Activated CD4-positive, alpha-beta T cell treated with anti-CD3 and anti-CD28 coated beads for 1 hour (primary cell): ENCODE data around the gene GALNT15.

Source experiments
- DNase-seq: peaks from one replicate; pipeline ENCODE4 v3.0.0-alpha.2; 2020

The GALNT15 gene, protein sequence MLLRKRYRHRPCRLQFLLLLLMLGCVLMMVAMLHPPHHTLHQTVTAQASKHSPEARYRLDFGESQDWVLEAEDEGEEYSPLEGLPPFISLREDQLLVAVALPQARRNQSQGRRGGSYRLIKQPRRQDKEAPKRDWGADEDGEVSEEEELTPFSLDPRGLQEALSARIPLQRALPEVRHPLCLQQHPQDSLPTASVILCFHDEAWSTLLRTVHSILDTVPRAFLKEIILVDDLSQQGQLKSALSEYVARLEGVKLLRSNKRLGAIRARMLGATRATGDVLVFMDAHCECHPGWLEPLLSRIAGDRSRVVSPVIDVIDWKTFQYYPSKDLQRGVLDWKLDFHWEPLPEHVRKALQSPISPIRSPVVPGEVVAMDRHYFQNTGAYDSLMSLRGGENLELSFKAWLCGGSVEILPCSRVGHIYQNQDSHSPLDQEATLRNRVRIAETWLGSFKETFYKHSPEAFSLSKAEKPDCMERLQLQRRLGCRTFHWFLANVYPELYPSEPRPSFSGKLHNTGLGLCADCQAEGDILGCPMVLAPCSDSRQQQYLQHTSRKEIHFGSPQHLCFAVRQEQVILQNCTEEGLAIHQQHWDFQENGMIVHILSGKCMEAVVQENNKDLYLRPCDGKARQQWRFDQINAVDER

DNA sequence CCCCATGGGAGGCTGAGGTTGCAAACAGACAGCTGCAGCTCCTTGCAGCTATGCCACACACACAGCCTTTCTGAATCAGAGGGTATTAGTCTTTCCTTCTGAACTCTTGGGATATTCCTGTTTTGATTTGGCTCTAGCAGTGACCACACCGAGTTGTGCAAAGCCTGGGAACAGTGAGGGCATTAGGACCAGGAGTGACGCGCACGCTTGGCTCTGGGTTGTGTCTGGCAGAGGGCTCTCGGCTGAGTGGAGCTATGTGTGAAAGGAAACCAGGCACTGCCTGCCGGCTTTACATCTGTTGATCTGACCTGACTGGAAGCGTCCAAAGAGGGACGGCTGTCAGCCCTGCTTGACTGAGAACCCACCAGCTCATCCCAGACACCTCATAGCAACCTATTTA lies at the start of gene GALNT15:
Gene GALNT15 (plus strand): TSS at position 292 of the 400 bp plus-strand sequence. CDS start 472 bp downstream, outside the sequence.
- no peak for DNase-seq

DNA sequence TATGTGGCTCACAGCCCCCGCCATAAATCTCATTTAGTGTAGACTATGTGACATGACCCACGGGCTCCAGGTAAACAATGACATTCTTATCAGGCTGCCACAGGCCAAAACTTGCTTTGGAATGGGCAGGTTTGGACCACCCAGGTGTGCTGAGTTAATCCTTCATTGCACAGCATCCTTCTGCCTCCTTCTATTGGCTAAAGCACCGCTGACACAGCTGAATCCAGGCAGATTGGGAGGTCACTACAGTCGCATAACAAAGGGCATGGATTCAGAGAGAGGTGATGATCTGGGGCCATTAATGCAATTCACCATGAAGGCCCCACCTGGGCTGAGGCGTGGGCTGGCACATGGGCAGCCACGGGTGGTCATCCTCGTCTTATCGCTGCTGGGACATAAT lies 47.8 kb upstream of the GALNT15 start:
- no peak for DNase-seq

DNA sequence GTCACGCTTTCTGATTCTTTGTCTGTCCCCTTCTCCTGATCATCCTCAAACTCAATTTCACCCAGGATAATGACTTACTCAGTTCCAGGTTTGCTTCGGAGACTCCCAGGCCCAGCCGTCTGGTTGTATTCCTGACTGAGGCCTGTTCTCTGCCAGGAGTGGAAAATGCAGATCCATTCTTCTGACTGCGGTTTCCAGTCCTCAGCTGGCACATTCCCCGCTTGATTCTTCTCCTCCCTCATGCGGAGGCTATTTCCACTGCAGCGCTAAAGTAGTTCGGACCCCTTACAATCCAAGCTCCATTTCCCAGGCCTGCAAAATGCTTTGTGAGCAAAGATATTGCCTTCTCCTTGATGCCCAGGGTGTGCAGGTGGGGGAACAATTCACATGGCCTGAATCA lies 47.2 kb upstream of the GALNT15 start:
- no peak for DNase-seq

DNA sequence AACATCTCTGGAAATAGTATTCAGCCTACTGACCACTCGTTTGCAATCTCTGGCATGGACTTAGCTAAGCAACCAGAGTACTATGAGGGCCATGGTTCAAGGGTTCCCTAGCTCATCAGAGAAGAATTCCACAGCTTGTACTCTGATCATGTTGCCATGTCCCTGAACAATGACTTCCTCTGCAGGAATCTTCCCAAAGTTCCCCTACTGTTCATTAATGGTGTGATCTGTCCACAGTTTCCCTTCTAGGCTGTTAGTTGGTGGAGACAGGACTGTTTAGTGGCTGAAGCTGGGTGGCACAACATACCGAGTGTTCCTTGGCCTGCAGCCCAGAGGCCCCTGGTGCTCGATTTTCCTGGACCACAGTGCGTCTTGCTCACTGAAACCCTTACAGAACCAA lies 44.4 kb upstream of the GALNT15 start:
- DNase-seq: no peak

DNA sequence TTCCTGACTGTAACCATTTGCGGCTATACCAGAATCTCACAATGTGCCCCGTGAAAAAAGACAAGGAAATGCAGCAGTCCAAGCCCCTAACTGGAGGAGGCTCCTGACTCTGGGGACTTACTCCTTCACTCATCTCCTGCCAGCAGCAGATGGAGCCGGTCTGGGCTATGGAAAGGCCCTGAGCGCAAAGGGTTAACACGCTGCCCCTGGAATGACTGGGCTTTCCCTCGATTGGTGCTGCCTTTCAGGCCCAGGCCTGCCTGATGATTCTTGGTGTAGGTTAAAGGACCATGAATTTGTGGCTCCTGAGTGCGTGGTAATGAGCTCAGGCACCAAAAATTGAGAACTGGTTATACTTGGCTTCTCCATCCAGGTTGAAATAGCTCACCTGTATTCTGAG lies 42.3 kb upstream of the GALNT15 start:
- DNase-seq: no peak

DNA sequence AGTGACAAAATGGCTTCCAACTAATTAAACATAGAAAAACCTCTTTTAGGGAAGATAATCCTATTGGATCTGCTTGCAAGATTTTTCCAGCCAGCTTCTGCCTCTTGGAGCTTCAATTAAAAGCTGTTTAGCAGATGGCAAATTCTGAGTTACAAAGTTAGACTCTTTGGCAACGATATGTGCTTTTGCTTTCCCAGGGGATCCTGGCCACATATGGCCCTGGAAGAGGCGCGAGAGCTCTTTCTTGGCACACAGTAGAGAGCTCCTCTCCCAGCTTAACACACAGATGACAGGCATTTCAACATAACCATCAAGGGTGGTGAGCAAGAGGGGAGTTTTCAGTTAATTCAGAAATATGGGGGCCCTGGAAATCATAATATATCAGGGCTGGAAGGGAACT lies 41.6 kb upstream of the GALNT15 start:
- no peak for DNase-seq

DNA sequence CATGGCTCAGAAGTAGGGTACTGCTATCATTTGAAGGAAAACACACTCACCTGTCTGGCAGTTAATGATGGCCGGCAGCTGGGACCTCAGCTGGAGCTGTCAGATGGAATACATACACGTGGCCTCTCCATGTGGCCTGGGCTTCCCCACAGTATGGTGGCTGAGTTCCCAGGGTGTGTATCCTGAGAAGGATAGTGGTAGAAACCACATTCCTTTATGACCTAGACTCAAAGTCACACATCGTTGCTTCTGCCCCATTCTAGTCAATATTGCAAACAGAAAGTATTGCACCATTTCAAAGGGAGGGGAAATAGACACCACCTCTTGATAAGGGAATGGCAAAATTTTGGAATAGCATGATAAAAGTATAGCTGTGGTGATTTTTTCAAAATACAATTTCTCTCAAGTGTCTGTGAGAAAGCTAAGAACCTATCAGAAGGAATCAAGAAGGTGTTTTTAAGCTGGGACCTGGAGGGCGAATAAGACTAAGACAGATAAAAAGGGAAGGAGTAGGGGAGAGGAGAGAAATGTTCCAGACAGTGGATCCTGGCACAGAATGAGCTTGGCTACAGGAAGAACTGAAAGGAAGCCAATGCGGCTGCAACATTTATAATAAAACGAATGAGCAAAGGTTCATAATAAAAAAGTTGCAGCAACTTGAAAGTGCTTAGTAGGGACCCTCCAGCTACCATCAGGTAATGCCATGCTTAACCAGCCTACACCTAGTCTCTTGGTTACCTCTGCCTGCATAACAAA lies 40.1 kb upstream of the GALNT15 start:
- DNase-seq: no peak

DNA sequence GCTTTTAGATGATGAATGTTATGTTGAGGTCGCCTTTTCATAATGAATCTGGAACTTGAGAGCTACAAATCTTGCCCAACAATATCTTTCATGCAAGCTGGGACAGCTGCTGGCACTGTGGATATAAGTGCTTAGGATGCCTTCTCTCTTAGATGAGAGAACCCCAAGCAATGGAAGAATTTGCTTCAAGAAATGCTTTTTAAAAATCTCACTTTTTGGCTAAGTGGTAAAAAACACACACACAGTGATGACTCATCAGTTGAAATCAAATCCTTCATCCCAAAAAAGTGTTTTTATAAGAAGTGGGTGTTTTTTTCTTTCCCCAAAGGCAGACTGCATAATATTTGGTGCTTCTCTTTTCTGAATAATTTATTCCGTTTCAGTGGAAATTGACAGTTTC lies 38.4 kb upstream of the GALNT15 start:
- DNase-seq: no peak

DNA sequence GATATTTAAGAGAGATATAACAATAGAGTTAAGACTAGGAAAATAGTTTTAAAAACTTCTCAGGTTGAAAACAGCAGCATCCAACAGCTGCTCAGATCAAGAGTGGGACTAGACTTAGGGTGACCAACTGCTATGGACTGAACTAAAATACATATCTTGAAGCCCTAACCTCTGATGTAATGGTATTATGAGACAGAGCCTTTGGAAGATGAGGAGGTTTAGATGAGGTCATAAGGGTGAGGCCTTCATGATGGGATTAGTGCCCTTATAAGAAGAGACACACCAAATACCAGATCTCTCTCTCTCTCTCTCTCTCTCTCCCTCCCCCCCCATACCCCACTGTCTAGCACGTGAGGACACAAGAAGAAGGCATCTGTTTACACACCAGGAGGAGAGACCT lies 37.4 kb upstream of the GALNT15 start:
- DNase-seq: no peak

DNA sequence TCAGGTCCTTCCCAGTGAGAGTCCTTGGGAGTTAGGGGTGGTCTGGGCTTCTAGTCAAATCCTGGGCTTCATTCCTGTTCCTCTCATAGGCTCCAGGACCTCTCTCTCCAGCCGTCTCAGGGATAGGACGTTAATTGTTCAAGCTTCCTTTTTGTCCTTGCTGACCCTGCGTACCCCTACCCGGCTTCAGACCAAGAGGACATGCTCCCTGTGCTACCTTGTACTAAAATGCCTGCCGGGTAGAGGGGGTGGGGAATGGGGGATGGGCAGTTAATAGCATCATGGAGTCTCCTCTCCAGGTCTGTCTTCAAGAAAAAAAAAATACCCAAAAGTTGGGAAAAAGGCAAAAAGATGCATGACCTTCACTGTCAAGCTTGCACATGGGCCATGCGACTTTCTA lies 36.5 kb upstream of the GALNT15 start:
- DNase-seq: no peak

DNA sequence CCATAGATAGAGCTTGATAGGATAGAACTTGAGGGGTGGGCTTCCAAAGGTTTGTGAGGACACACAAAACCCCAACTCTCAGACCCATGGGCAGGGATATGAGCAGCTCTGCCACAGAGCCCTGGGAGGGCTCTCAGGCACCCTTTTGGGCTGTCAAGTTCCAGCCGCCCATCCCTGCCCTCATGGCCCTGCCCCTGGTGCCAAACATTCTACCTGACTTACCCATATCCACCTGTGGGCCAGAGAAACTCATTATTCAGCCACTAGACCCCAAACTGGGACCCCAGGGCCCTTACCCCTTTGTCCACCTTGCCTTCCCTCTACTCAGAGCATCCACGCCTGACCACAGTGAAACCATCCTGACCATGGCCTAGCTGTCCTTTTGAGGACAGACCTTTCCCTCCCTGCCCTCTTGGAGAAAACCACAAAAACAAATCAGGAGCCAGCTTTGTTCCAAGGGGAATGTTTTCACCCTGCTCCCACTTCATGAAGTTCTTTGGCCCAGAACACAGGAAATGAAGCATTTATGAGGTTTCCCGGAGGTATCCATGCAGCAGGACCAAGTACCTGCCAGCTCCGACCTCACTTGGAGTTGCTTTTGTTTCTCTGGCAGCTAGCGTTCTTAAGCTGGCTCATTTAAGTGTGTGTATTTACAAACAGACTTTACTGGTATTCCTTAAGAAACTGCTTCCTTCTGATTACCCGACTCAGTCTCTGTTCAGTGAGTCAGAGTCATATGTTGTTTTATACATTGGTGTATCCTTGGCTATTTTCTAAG lies 34.2 kb upstream of the GALNT15 start:
- no peak for DNase-seq

DNA sequence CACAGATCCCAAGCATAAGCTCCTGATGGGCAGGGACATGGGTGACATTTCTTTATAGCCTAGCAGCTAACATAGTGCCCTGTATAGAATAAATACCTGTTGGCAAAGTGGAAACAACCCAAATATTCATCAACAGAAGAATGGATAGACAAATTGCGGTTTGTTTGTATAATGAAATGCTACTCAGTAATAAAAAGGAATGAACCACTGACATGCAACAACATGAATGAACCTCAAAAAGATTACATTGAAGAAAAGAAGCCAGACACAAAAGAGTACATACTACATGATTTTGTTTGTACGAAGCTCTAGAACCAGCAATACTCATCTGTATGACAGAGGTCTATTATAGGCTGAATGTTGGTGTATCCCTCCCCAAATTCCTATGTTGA lies 33.6 kb upstream of the GALNT15 start:
- DNase-seq: no peak

DNA sequence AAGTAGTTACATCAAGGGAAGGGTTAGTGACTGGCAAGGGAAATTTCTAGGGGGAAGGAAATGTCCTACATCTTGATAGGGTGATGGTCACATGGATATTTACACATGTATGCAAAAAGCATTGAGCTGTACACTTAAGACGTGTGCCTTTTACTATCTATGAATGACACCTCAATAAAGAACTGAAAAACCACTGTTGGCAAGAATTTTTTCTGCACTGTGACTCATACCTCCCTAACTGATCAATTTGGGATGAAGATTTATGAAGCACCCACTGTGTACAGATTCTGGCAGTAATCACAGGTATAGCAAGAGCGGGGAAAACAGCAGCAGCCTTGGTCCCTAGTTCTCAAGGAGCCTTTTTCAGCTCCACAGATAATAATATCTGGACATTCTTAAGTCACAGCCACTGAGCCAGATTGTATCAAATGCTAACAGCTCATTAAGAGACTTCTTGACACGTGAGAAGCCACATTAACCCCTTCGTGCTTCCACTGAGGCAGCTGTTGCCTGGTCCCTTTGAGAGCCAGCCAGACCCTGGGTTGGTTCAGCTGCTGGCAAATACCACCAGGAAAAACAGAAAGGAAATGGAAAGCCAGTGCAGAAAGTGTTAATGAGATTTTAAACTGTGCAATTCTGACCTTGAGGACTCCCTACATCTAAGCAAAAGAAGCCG lies 32.0 kb upstream of the GALNT15 start:
- DNase-seq: no peak

DNA sequence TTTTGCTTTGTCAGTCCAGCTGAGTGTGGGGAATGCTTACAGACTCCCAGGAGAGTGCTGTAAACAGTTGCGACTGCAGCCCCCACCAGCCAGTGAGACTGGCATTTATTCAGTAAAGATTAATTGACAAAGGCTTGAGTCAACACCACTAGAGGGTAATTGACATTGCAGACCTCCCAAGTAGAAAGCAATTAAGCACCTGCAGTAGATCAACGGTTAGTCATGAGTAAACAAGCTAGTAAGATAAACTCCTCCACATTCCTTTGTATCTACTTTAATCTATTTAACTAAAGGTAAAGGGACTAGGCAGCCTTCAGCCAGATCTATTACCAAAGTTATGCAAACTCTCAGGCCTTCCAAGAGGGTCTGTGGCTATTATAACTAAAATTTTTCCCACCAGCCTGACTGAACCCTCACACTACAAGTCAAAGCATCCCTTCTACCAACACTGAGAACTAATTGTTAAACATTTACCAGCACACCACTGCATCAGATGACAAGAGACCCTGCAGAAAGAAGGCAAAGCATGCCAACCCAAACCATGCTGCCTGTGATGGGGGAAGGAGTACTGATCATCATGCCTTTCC lies 30.5 kb upstream of the GALNT15 start:
- DNase-seq: no peak

DNA sequence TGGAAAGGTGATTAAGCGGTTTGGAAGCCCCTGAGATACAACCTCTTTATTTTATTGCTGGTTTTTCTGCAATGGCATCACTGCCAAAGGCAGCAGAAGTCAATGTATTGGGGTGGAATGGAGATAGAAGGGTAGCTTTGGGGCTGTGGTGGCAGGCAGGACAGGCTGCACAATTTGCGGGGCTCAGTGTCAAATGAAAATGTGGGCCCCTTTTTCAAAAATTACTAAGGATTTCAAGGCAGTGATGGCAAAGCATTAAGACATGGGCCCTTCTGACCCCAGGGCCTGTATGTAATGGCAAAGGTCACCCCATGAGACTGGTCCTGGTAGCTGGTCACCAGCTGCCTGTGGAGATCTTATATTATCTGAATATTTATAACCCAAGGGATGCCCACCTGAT lies 29.3 kb upstream of the GALNT15 start:
- no peak for DNase-seq

DNA sequence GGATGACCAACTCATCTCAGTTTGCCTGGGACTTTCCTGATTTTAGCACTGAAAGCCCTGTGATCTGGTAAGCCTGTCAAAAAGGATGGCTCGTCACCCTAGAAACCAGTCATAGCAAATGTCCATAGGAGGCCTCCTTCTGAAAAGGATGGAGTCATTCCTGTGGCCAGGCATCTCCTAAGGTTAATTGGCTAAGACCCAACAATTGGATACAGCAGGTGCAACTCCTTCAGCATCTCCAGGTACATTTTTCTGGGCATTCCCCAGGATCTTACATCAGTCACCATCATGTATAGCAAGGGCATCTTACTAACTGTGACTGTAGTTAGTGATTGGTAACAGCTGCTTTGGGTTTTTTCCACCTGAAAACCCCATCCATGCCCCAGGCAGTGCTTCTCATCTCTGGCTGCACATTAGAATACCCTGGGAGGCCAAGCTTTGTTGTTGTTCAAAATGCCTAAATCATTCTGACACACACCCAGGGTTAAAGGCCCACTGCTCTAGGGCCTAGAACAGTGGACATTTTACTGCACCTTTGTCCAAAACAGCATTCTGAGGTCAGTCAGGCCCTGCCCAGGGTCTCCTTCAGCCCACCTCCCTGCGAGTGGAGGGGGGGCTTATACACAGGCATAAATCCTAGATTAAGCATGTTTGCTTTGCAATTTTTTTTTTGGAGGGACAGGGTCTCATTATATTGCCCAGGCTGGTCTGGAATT lies 28.3 kb upstream of the GALNT15 start:
- DNase-seq: no peak

DNA sequence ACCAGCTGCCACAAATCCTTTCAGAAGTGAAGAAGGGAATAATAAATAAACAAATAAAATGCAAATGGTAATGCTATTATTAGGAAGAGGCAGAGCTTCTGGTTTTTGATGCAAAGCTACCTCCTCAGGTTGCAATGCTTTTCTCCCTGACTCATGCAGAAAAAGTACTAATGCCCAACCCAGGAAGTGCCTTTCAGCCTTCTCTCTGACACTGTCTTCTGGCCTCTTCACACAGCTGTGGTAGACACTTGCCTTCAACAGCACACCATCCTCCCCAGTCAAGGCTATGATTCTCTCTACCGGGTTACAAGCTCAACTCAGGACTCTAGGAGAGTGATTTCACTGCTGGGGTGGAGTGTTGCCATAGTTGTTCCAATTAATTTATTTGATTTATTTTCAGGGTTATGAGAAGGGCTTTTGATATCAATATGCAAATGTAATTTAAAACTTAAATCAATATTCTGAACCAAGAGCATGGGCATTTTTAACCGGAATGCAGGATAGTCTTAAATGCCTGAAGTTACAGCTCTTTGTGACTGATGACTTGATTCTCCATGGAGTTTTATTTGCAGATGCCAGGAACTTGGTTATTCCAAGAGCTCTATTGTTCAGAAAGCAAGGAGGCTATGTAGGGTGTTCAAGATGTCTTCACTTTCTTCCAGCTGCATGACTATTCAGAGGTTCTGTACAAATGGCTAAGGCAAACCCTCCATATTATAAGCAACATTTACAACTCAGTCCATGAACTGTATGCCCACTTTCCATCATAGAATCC lies 27.1 kb upstream of the GALNT15 start:
- DNase-seq: no peak

DNA sequence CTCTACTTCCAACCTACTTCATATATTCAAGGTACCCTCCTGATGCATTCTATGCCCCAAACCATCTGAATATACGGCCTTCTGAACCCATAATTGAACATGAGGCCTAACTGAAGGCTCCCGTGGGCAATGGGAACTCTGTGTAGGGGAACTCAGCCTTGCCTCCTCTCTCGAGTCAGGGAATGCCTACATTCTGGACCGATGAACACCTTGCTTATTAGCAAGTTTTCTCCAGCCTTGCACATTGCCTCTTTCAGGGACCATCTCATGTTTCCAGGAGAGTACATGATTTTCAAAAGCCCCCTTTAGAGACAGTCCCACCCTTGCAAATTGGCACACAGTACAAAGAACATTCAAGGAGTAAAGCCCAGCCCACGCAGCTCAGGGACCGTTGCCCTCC lies 26.3 kb upstream of the GALNT15 start:
- no peak for DNase-seq

DNA sequence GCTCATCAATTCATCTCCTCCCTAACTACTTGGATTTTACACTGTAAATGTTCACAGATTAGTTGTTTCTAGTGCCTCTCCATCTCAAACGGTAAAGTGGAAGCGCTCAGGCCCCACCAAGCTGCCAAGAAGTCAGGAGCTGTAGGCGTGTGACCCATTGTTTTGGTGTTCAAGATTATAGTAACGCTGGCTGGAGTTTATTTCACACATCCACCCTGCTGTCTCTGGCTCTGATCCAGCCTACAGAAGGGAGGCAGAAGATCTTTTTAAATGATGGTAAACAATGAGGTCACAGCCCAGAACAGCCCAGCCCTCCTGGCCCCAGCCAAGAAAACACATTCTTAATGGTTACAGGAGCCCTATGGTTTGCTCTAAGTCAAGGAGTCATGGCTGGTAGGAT lies 25.7 kb upstream of the GALNT15 start:
- no peak for DNase-seq

DNA sequence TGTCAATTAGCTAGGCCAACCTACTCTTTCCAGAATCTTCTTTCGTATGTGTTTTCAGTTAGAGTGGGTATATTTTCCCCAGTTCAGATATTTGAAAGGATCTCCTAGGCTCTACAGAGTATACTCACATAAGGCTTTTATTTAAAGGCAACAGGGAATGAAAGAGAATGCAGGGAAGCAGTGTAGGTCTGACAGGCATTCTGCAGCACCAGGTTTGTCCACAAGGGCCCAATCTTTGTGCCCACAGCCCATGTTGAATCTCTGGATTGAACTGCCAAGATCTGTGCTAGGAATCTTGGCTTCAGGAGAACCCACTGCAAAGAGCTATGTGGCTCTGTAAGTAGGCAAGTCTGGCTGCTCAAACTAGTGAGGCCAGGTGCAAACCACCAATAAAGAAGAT lies 24.2 kb upstream of the GALNT15 start:
- DNase-seq: no peak

DNA sequence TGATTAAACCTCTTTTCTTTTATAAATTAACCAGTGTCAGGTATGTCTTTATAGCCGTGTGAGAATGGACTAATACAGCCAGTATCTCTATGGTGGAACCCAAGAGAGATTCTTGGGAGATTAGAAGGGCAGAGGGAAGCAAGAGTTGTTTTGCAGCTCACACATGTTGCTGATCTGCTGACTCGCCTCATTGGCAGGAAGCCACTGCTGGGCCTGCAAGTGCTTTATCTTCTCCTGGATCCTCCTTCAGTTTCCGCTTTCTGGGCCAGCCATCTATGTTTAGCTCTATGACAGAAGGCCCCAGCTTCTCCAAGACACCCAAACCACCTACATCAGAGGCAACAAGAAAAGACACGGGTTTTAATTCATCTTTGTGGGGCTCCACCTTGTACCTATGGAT lies 23.4 kb upstream of the GALNT15 start:
- DNase-seq: no peak
